B cell (primary cell): ENCODE results near the gene MYL7.

Experiments used
- EZH2 ChIP-seq: IDR thresholded peaks from 2 replicates; pipeline ENCODE4 v1.6.1; 2012; ENCODE audit warnings: borderline replicate concordance, low read depth, mild to moderate bottlenecking, moderate library complexity, low read length; ENCODE audit not compliant: insufficient read depth, poor library complexity, severe bottlenecking
- TF ChIP-seq, protein P1 (sequence below): fragments of 200-600 bp; IDR thresholded peaks from one replicate; pipeline ENCODE4 v1.8.0; 2022; ENCODE audit warnings: antibody characterized with exemption, mild to moderate bottlenecking

DNA sequence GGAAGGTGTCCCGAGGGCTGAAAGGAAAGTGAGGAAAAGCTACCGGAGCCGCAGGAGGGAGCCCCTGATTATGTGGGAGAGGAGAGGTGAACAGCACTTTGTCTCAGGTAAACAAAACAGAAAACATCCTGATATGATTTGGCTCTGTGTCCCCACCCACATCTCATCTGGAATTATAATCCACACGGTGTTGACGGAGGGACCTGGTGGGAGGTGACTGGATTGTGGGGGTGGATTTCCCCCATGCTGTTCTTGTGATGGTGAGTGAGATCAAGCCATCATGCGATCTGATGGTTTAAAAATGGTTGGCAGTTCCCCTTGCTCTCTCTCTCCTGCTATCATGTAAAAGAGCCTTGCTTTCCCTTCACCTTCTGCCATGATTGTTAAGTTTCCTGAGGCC lies 20.7 kb downstream of the MYL7 start:
- TF ChIP-seq, protein P1, sequence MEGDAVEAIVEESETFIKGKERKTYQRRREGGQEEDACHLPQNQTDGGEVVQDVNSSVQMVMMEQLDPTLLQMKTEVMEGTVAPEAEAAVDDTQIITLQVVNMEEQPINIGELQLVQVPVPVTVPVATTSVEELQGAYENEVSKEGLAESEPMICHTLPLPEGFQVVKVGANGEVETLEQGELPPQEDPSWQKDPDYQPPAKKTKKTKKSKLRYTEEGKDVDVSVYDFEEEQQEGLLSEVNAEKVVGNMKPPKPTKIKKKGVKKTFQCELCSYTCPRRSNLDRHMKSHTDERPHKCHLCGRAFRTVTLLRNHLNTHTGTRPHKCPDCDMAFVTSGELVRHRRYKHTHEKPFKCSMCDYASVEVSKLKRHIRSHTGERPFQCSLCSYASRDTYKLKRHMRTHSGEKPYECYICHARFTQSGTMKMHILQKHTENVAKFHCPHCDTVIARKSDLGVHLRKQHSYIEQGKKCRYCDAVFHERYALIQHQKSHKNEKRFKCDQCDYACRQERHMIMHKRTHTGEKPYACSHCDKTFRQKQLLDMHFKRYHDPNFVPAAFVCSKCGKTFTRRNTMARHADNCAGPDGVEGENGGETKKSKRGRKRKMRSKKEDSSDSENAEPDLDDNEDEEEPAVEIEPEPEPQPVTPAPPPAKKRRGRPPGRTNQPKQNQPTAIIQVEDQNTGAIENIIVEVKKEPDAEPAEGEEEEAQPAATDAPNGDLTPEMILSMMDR = no peak
- TF ChIP-seq EZH2 = no peak
